ENCODE measurements around the gene PYGL. TPM values are rescaled to one million over a fixed set of nuclear protein-coding genes. Genes with fewer than 3 reads are reported as not detected.

The PYGL gene
- total RNA-seq, 1 experiment from 2014 or later = 41.2 TPM

DNA sequence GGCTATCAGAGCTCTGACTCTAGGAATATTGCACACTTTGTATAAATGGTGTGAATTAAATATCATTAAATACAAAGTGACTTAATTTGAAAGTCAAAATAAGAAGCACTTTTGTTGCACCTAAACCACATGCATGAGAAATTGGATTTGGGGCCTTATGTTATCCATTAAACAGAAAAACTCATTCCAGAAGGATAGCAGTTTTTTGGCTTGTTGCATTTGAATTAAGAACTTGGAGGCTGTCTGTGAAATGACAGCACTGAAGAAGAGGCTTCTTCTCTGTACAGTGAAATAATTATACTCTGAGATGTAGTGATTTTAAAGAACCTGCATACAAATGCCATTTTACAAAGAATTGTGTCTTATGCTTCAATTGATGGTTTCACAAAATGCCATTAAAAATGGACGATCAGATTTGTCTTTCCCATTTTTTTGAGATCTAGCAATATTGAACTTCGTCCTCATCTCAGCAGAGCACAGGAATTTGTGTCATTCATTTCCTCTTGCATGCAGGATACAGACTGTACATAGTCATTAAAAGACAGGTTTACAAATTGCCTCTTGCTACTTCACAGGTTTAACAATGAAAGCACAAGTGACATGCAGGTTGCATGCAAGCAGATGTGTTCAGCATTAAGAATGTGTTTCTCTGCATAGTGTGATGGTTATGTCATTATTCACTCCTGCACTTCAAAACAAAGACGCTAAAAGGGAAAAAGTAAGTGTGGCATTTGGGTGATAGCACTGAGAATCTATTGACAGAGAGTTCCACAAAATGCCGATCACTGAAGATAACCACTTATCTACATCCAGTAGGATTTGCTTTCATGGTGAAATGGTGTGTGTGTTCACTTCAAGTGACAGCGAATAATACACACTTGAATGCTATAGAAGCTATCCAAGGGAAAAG, 35.9 kb upstream of the PYGL start:
- no peak overlapping the region for H3K4me3 Mint-ChIP-seq (ENCODE audit: low read depth, unreplicated experiment)
- H3K4me1 Mint-ChIP-seq (ENCODE audit: low read depth, unreplicated experiment) = no peaks in the 10 kb centered on the region
- intact Hi-C loops (cut with micrococcal nuclease; ENCODE audit: unreplicated experiment) = no loop called here
- H3K27ac Mint-ChIP-seq (ENCODE audit: unreplicated experiment) = no peak overlapping the region
- DNase-seq = no peak
- H3K36me3 Mint-ChIP-seq (ENCODE audit: insufficient read depth, unreplicated experiment) = no peaks in the 10 kb centered on the region
- H3K9me3 Mint-ChIP-seq (ENCODE audit: low read depth, unreplicated experiment) = no peaks in the 10 kb centered on the region
- BruUV-seq (replicated peaks) = no TSS peak
- CTCF ChIA-PET = interaction anchor here (1.2 kb wide), 1 partner anchor 13 kb away, joined by 3 read pairs; no protein-coding TSS in a partner anchor
- H3K27me3 Mint-ChIP-seq (ENCODE audit: unreplicated experiment) = no peaks in the 10 kb centered on the region
- TF ChIP-seq, protein P1, sequence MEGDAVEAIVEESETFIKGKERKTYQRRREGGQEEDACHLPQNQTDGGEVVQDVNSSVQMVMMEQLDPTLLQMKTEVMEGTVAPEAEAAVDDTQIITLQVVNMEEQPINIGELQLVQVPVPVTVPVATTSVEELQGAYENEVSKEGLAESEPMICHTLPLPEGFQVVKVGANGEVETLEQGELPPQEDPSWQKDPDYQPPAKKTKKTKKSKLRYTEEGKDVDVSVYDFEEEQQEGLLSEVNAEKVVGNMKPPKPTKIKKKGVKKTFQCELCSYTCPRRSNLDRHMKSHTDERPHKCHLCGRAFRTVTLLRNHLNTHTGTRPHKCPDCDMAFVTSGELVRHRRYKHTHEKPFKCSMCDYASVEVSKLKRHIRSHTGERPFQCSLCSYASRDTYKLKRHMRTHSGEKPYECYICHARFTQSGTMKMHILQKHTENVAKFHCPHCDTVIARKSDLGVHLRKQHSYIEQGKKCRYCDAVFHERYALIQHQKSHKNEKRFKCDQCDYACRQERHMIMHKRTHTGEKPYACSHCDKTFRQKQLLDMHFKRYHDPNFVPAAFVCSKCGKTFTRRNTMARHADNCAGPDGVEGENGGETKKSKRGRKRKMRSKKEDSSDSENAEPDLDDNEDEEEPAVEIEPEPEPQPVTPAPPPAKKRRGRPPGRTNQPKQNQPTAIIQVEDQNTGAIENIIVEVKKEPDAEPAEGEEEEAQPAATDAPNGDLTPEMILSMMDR (IDR thresholded peaks at IDR 0.05; ENCODE audit: unreplicated experiment) = no peak

DNA sequence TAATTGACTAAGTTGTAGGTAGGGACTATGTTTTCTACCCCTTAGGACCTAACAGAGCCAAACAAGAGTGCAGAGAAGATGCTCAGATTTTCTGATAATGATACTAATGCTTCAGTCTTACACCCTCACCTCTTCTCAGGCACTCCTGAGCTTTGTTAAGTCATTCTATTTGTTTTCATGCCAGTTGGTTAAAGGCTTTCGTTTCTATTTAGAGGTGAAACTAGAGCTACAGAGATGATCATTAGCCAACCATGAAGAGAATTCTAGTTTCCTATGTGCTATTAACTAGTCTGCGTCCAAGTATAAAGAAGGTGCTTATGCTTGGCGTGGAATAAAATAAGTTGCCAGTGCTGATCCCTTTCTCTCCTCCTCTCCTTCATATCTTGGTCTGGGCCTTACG, 34.6 kb upstream of the PYGL start:
- Mint-ChIP-seq H3K36me3 (ENCODE audit: insufficient read depth, unreplicated experiment) (no peaks in the 10 kb centered on the region), H3K4me3 (ENCODE audit: low read depth, unreplicated experiment) (no peak overlapping the region), H3K9me3 (ENCODE audit: low read depth, unreplicated experiment) (no peaks in the 10 kb centered on the region), H3K27ac (ENCODE audit: unreplicated experiment) (no peak overlapping the region), H3K27me3 (ENCODE audit: unreplicated experiment) (no peaks in the 10 kb centered on the region), H3K4me1 (ENCODE audit: low read depth, unreplicated experiment) (no peaks in the 10 kb centered on the region)
- DNase-seq = no peak
- TF ChIP-seq, protein P1 (IDR thresholded peaks at IDR 0.05; ENCODE audit: unreplicated experiment) = no peak
- BruUV-seq (replicated peaks) = no TSS peak
- intact Hi-C loops (cut with micrococcal nuclease; ENCODE audit: unreplicated experiment) = no loop called here
- CTCF ChIA-PET = no interaction called here

DNA sequence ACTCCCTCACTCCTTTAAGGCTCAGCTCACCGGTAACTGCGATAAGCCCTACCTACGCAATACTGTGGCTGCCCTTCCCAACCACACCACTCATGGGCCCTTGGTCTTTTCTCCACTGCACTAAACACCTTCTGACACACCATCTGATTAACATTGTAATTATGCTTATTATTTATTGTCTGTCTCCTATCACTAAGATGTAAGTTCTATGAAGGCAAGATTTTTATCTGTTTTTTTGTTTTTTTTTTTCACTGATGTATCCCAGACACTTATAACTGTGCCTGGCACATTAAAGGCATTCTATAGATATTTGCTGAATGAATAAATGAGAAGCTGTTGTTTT, 34.2 kb upstream of the PYGL start:
- H3K27ac Mint-ChIP-seq (ENCODE audit: unreplicated experiment) = no peak overlapping the region
- TF ChIP-seq, protein P1 (IDR thresholded peaks at IDR 0.05; ENCODE audit: unreplicated experiment) = no peak
- H3K4me1 Mint-ChIP-seq (ENCODE audit: low read depth, unreplicated experiment) = no peaks in the 10 kb centered on the region
- no peak overlapping the region for H3K4me3 Mint-ChIP-seq (ENCODE audit: low read depth, unreplicated experiment)
- no peaks in the 10 kb centered on the region for H3K36me3 Mint-ChIP-seq (ENCODE audit: insufficient read depth, unreplicated experiment)
- intact Hi-C loops (cut with micrococcal nuclease; ENCODE audit: unreplicated experiment) = no loop called here
- CTCF ChIA-PET = no interaction called here
- BruUV-seq (replicated peaks) = no TSS peak
- no peak for DNase-seq
- H3K27me3 Mint-ChIP-seq (ENCODE audit: unreplicated experiment) = no peaks in the 10 kb centered on the region
- H3K9me3 Mint-ChIP-seq (ENCODE audit: low read depth, unreplicated experiment) = no peaks in the 10 kb centered on the region

DNA sequence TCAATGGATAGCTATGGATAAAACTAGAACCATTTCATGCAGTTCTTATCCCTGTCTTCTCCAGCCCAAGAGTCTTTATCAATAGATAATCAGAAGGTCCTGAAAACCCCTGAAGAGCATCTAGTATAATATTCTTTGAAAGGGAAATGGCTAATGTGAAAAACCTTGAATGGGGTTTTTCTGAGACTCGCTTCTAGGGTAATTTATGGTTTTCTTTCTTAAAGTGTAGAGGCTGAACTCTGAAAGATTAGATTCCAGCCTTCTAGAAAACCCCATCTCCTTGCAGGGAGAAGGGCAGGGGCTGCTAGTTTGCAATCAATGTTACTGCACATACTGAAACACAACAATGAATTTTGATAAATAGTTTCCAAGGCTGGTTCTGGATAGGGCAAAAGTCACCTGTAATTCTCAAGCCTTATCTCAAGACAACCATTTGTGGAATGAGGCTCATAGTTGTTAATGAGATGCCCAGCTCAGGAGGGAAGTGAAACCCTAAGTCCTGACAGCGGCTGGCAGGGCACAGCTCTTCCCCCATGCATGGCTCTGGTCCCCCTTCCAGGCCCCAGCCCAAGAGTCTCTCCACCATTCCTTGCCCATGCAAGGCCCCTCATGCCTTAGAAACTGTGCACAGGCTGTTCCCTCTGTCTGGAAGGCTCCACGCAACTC, 33.7 kb upstream of the PYGL start:
- no peak for DNase-seq
- TF ChIP-seq, protein P1 (IDR thresholded peaks at IDR 0.05; ENCODE audit: unreplicated experiment) = no peak
- intact Hi-C loops (cut with micrococcal nuclease; ENCODE audit: unreplicated experiment) = no loop called here
- Mint-ChIP-seq H3K27me3 (ENCODE audit: unreplicated experiment) (peaks cover under 1% of the 10 kb centered on the region), H3K36me3 (ENCODE audit: insufficient read depth, unreplicated experiment) (no peaks in the 10 kb centered on the region), H3K27ac (ENCODE audit: unreplicated experiment) (no peak overlapping the region), H3K4me1 (ENCODE audit: low read depth, unreplicated experiment) (no peaks in the 10 kb centered on the region), H3K9me3 (ENCODE audit: low read depth, unreplicated experiment) (no peaks in the 10 kb centered on the region), H3K4me3 (ENCODE audit: low read depth, unreplicated experiment) (no peak overlapping the region)
- no TSS peak for BruUV-seq (replicated peaks)
- CTCF ChIA-PET = interaction anchor here (0.6 kb wide), 1 partner anchor 11 kb away, joined by 3 read pairs; no protein-coding TSS in a partner anchor

Data from Calu3 (cell line).